NCI-H2107 (cell line): ENCODE data around the gene SPTAN1.

Experiments used
- DNase-seq: peaks from one replicate; lab custom pipeline; 2025; lab: John Stamatoyannopoulos, UW

Gene SPTAN1

GRCh38 chr9:128600099-128600498 lies 47.7 kb downstream of the SPTAN1 start:
- DNase-seq: no peak

GRCh38 chr9:128603697-128604096 lies 51.3 kb downstream of the SPTAN1 start:
- no peak for DNase-seq

DNA sequence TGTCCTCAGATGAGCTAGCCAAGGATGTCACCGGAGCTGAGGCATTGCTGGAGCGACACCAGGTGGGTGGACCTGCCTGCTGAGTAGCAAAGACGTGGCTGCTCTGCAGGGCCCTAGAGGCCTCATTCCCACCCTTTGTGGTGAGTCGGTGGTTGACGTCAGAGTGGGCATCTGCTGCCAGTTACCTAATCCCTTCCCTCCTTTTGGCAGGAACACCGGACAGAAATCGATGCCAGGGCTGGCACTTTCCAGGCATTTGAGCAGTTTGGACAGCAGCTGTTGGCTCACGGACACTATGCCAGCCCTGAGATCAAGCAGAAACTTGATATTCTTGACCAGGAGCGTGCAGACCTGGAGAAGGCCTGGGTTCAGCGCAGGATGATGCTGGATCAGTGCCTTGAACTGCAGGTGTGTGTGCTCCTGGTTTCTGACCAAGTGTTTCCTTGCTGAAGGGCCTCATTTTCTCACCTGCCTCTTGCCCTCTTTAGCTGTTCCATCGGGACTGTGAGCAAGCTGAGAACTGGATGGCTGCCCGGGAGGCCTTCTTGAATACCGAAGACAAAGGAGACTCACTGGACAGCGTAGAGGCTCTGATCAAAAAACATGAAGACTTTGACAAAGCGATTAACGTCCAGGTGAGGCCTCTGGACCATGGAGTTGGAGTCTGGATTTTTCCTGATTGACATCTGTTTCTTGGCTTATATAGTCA lies 55.4 kb downstream of the SPTAN1 start:
- peak; percentile 72 for DNase-seq

DNA sequence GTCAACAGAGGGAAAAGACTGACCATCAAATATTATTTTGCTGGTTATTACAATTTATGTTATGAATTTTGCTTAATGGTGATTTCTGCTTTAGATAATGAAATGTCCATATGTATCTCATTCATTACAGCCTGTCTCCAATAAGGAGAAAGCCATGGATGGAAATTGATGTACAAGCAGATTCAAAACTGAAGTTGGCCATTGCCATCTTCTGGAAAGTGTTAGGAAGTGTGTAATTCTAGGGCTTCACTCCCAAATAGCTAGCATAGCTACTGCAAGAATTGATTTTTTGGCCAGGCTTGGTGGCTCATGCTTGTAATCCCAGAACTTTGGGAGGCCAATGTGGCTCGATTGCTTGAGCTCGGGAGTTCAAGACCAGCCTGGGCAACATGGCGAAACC lies 58.5 kb downstream of the SPTAN1 start:
- DNase-seq: no peak

GRCh38 chr9:128611600-128612394 lies 59.4 kb downstream of the SPTAN1 start:
- DNase-seq: no peak

DNA sequence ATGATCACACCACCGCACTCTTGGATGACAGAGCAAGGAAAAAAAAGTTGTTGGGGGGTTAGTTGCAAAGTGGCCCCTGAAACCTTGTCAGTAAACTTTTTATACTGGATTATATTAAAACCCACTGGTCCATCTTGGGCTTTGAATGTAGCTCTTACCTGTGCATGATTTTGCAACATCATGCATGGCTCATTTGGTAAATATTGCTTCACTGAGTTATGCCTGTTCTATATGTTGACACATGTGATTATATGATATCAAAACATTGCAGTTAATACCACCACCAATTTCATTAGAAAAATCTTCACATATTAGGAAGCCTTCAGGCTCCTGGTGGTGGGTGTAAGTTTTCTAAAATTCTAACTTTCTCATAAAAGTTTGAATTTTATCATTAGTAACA lies 62.3 kb downstream of the SPTAN1 start:
- no peak for DNase-seq

DNA sequence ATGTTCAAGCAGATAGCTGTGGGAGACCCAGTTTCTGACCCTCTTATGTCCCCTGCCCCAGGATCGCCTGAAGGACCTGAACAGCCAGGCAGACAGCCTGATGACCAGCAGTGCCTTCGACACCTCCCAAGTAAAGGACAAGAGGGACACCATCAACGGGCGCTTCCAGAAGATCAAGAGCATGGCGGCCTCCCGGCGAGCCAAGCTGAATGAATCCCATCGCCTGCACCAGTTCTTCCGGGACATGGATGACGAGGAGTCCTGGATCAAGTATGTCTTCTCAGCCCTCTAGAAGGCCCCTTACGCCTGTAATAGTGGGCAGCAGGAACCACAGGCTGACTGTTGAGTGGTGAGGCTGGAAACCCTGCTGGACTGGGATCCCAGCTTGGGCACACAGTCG lies 63.2 kb downstream of the SPTAN1 start:
- DNase-seq: no peak

DNA sequence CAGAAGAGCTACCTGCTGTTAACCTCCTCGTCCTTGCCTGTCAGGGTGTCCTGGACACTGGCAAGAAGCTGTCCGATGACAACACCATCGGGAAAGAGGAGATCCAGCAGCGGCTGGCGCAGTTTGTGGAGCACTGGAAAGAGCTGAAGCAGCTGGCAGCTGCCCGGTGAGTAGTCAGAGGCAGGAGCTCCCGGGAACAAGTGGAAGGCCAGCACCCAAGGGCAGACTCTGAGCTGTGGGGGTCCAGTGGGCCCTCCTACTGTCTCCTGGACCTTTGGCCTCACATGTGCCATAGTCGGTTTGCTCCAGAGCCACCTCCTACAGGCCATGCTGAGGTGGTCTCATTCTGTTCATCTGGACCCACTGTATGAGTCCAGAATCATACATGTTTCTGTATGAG lies 65.6 kb downstream of the SPTAN1 start:
- no peak for DNase-seq

DNA sequence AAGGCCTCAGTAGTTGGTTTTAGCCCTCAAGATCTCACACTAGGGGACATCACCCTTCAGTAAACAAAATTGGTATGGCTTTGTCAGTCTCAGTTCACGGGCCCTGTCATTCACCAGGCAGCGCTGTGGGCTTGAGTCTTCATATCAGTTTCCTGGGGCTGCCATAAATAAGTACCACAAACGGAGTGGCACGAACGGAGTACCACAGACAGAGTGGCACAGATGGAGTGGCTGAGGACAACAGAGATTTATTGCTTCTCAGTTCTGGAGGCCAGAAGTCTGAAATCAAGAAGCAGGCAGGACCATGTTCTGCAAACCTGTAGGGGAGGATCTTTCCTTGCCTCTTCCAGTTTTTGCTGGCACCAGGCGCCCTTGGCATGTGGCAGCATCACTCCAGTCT lies 66.7 kb downstream of the SPTAN1 start:
- no peak for DNase-seq

DNA sequence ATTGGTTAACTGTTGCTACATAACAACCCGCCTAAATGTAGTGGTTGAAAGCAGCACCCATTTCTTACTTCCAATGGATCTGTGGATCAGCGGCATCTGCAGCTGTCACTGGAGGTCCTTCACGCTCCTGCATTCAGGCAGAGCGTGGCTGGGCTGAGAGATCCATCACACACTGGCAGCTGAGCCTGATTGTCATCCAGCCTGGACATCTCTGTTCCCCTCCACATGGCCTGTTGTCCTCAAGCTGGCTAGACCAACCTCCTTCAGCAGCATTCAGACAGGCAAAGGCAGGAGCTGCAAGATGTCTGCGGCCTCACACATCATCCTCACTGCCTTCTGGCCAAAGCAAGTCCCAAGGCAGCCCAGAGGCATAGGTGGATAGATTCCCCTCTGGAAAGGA lies 67.4 kb downstream of the SPTAN1 start:
- no peak for DNase-seq

DNA sequence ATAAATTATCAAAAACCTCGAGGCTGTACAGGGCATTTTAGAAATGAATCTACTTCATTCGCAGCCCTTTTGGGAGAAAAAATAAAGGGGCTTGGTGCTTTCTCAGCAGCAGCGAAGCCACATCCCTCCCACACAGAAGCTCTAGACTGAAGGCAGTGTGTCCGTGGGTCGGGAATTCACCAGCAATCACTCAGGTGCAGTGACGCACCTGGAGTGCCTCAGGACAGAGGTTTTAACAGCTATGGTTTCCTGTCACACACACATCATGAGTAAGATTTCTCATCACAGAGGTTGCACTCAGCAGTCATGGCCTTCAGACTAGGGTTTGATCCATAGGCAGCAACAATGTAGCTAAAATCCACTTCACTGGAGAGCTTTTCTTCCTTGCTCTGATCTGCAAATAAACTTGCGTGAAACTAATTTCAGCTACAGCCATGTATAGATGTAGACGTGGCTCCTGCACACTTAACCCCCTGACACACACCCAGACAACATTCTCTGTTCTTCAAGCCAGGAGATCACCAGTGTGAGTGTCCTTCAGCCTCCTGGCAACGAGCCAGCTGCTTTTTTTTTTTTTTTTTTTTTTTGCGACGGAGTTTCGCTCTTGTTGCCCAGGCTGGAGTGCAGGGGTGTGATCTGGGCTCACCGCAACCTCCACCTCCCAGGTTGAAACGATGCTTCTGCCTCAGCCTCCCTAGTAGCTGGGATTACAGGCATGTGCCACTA lies 69.5 kb downstream of the SPTAN1 start:
- no peak for DNase-seq

DNA sequence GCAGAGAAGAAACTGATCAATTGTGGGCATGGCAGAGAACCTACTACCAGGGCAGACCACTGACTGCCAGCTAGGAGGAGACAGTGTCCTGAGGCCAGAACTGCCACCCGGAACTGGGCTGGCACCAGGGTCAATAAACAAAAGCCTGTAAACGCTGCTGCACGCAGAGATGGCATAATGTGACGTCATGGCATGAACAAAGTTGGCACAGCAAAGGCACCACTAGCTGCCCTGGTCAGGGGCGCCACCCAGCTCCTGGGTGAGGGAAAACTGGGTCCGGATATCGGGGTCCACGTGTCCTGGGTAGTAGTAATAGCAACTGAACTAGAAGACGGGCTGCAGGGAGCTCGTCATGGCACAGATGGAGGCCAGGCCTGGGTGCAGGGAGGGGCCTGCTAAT lies 72.2 kb downstream of the SPTAN1 start:
- no peak for DNase-seq

DNA sequence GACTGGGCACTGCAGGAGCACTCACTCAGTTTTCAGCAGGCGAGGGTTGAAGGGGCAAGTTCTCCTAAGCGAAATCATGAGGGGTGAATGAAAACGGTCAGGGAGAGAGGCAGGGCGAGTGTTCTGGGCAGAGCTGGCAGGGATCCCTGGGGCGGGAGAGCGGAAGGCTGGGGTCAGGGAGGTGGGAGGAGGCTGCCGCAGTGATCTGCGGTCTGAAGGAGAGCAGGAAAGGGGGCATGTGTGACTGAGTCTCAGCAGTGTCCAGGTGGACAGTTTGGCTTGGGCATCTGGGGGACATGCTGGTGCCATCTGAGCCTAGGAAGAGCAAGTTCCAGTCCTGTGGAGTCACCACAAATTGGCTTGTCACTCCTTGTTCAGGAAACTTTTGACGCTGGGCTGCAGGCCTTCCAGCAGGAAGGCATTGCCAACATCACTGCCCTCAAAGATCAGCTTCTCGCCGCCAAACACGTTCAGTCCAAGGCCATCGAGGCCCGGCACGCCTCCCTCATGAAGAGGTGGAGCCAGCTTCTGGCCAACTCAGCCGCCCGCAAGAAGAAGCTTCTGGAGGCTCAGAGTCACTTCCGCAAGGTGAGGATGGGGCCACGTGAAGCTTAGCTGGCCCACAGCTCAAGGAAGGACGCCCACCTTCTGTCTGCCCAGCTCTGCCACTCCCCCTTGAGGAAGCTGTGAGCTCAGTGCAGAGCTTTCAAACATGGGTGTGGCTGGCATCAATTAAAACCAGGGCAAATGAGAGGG lies 73.2 kb downstream of the SPTAN1 start:
- DNase-seq: no peak

- no peak for DNase-seq
Measured at GRCh38 chr9:128626181-128626580, 73.8 kb downstream of the SPTAN1 start.

DNA sequence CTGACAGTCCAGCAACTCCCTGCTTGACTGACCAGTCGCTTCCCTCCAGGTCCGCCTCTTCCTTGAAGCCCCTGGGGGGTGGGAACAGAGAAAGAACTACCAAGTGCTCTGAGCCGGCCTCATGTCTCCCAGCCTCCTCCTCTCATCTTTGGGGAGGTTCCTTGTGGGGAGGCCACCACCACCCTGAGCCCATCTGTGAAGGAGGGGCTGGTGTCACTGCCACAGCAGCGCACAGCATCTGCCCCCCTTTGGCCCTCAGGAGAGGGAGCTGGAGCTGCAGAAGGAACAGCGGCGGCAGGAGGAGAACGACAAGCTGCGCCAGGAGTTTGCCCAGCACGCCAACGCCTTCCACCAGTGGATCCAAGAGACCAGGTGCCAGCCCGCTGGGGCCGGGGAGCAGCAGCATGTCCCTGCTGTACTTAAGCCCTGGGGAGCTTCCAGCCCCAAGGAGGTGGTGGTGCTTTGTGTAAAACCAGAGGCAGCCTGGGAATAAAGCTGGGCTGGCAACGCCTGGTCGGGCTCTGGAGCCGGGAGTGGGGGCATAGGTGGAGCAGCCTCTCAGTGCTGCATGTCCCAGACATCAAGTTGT lies 74.8 kb downstream of the SPTAN1 start:
- DNase-seq: no peak

GRCh38 chr9:128627906-128628305 lies 75.5 kb downstream of the SPTAN1 start:
- DNase-seq: no peak

DNA sequence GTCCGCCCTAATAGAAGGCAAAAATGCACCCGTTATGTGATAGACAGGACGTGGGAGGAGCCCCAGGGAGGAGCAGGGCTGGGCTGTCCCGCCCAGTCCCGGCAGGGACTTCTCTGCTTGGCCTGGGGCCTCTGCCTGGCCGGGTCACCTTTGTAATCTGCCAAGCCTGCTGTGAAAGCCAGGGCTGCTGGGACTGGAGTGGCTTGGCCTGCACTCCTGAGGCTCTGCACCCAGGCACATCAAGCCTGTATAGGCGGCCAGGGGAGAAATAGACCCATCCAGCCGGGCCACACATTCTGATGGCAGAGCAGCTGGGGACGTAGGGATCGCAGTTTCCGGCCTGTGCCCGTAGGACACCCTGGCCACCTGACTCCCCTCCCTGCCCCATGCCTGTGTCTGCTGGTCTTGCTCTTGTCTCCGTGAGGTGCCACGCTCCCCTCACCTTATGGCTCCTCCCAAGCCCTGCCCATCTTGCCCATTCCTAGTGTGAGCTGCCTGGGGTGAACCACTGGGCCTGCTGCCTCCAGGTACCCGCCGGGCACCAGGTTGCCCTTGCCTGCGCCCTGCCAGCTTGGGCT lies 76.2 kb downstream of the SPTAN1 start:
- DNase-seq: no peak

- DNase-seq: no peak
Measured at GRCh38 chr9:128629136-128629535, 76.7 kb downstream of the SPTAN1 start.

DNA sequence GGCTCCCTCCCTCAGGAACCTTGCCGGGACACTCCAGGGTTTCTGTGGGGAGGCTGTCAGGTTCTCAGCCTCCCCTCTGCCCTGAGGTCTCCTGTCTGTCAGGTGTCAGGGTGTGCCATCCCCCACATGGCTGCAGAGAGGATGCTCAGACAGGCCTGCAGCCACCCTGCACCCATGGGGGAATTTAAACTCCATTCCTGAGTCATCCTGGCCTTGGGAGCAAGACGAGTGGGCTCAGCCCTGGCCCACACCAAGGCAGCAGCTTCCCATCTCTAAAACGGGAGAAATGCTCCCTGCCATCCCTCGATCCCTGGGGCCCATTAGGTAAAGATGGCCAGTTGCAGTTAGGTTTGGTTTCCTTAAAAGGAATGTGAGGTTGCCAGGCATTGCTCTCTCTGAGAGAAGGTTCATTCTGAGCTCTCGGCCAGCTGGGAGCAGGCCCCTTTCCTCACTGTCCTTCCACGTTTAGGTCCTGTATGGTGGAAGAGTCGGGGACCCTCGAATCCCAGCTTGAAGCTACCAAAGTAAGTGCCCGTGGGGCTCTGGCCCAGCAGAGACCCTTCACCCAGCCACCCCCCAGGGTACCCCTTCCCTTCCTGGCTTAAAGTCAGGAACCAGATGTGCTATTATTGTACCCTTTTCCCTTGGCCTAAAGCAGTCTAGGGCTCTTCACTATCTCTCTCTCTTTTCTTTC lies 77.6 kb downstream of the SPTAN1 start:
- no peak for DNase-seq

- no peak for DNase-seq
Measured at GRCh38 chr9:128631636-128632035, 79.2 kb downstream of the SPTAN1 start.

- no peak for DNase-seq
Measured at GRCh38 chr9:128632066-128632465, 79.7 kb downstream of the SPTAN1 start.
